ENCODE data around the gene RPL31. TPM values are rescaled to one million over a fixed set of nuclear protein-coding genes. Genes with fewer than 3 reads are reported as not detected.
A peak's percentile ranks its signal among the peaks of the same experiment; 100 is the strongest.

Gene RPL31
- total and polyA plus RNA-seq, 7 donors, result 1,030 to 7,327 (median 2,345) TPM

DNA sequence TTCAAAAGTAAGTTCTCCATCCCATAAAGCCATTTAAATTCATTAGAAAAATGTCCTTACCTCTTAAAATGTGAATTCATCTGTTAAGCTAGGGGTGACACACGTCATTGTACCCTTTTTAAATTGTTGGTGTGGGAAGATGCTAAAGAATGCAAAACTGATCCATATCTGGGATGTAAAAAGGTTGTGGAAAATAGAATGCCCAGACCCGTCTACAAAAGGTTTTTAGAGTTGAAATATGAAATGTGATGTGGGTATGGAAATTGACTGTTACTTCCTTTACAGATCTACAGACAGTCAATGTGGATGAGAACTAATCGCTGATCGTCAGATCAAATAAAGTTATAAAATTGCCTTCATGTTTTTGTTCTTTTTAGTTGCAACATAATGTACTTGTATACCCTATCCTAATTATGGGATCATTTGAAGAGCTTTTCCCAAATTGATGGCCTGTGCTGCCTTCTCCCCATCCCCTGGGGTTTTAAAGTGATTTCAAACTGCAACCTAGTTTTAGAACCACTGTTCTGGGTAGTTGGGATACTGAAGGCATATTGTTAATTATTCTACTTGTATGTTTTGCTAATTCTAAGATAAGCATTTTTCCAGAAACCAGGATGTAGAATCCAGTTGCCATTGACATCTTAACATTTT is 4.1 kb downstream of the RPL31 start:
- Histone ChIP-seq H3K27me3 (no peaks in the 10 kb centered on the region), H3K36me3 (peaks cover 21 to 75% (median 42%) of the 10 kb centered on the region in 4 donors), H3K27ac (no peak overlapping the region), H3K4me3 (no peak overlapping the region), H3K4me1 (peaks cover 0 to 36% (median 28%) of the 10 kb centered on the region in 4 donors), H3K9me3 (no peaks in the 10 kb centered on the region)
- whole genome bisulfite sequencing, 2 donors, result 62 to 76% methylated on average over 4 of the region's 4 CpGs
- intact Hi-C loops (cut with DNase I), result no loop called here
- no peak for DNase-seq
- TF ChIP-seq, protein P1, sequence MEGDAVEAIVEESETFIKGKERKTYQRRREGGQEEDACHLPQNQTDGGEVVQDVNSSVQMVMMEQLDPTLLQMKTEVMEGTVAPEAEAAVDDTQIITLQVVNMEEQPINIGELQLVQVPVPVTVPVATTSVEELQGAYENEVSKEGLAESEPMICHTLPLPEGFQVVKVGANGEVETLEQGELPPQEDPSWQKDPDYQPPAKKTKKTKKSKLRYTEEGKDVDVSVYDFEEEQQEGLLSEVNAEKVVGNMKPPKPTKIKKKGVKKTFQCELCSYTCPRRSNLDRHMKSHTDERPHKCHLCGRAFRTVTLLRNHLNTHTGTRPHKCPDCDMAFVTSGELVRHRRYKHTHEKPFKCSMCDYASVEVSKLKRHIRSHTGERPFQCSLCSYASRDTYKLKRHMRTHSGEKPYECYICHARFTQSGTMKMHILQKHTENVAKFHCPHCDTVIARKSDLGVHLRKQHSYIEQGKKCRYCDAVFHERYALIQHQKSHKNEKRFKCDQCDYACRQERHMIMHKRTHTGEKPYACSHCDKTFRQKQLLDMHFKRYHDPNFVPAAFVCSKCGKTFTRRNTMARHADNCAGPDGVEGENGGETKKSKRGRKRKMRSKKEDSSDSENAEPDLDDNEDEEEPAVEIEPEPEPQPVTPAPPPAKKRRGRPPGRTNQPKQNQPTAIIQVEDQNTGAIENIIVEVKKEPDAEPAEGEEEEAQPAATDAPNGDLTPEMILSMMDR (IDR thresholded peaks at IDR 0.05), result no peak
- no peak for TF ChIP-seq POLR2AphosphoS5 (IDR thresholded peaks at IDR 0.05)
- no peak for TF ChIP-seq EP300 (IDR thresholded peaks at IDR 0.05)
- no peak for TF ChIP-seq POLR2A (IDR thresholded peaks at IDR 0.05)

DNA sequence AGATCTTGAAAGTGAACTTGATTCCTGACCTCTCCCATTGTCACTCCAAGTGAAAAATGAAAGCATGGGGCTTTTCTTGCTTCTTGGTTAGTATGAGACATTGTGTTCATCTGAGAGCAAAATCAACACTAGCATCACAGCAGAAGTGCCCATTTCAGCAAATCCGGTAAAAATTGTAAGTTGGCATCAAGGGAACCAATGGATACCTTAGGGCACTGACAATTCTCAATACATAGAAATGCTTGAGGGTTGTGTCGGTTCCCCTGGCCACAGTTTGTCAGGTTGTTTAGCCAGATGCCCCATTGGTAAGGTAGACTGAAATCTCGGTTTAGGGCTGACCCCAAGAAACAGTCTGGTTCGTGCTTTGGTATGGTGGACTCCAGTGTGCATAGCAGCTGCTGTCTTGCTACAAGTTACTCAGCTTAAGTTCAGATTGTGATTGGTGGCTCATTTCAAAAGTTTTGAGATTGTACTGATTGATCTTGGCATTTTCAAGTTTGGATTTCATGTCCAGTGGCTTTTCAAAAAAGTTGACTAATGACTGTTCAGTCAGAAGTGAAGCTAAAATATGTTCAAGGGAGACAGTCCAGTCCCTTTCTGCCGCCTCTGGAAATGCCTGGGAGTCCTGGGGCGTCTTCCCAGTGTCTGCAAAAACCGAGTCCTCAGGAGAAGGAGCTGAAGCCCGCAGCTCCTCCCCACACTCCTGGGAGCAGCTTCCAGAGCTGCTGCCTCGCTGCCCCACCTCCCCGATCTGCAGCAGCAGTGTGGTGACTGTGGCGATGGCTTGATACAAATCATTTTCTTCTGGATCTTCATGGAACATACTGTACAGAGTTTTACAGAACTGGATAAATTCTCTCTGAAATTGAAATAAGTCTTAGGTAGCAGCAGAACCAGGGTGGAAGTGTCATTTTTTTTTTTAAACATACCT is 5.6 kb downstream of the RPL31 start:
- TF ChIP-seq POLR2AphosphoS5 (IDR thresholded peaks at IDR 0.05) (no peak), POLR2A (IDR thresholded peaks at IDR 0.05) (no peak), EP300 (IDR thresholded peaks at IDR 0.05) (no peak)
- TF ChIP-seq, protein P1 (IDR thresholded peaks at IDR 0.05), result no peak
- H3K27ac ChIP-seq, result no peak overlapping the region
- intact Hi-C loops (cut with DNase I), result no loop called here

DNA sequence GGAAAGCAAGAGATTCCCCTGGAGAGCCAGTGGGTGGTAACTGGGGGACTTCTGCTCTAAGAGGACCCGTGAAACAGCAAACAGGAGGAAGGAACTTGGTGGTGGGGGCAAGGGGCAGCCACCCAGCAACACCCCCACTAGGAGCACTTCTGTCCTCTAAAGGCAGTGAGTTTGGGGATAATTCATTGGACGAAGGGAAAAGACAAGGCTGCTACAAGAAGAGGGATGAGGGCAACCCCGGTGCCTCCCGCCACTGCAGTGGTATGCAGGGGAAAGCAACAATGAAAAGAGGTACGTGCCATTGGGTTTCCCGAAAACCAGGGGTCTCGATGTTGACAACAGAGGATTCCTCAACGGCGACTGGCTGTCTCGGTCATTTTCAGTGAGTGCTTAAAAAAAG is 9.1 kb downstream of the RPL31 start:
- intact Hi-C loops (cut with DNase I), result no loop called here
- TF ChIP-seq EP300 (IDR thresholded peaks at IDR 0.05) (no peak), POLR2A (IDR thresholded peaks at IDR 0.05) (no peak), POLR2AphosphoS5 (IDR thresholded peaks at IDR 0.05) (no peak)
- TF ChIP-seq, protein P1 (IDR thresholded peaks at IDR 0.05), result no peak
- 85 to 89% methylated on average over 10 of the region's 10 CpGs for WGBS, 2 donors
- Histone ChIP-seq H3K4me3 (no peak overlapping the region), H3K36me3 (peaks cover 0 to 66% (median 22%) of the 10 kb centered on the region in 4 donors), H3K27me3 (no peaks in the 10 kb centered on the region), H3K9me3 (no peaks in the 10 kb centered on the region), H3K4me1 (peaks cover 0 to 2% (median 0%) of the 10 kb centered on the region in 4 donors), H3K27ac (no peak overlapping the region)
- peak; percentile 15 for DNase-seq

More for the DNA sequence above, 5.6 kb downstream of the RPL31 start:
- Histone ChIP-seq H3K4me3 (no peak overlapping the region), H3K27me3 (no peaks in the 10 kb centered on the region), H3K9me3 (no peaks in the 10 kb centered on the region), H3K4me1 (peaks cover 0 to 28% (median 21%) of the 10 kb centered on the region in 4 donors), H3K36me3 (peaks cover 21 to 81% (median 45%) of the 10 kb centered on the region in 4 donors)
- 78 to 88% methylated on average over 11 of the region's 11 CpGs for WGBS, 2 donors
- no peak for DNase-seq

DNA sequence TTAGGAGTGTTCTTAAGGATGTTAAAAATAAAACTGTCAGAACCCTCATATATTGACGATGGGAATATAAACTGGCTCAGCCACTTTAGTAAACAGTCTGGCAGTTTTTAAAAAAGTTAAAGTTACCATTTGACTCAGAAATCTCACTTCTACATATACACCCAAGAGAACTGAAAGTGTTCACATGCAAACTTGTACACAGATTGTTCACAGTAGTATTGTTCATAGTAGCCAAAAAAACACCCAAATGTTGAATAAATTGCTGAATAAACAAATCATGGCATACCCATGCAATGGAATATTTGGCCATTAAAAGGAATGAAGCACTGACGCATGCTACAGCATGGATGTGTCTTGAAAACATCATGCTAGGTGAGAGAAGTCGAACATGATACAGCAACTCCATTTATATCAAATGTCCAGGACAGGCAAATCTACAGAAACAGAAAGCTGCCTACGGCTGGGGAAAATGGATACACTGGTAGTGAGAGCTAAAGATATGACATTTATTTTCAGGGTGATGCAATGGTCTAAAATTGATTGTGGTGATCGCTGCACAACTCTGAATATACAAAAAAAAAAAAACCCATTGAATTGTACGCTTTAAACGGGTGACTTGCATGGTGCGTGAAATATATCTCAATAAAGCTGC is 10.1 kb downstream of the RPL31 start:
- peaks cover 0 to 56% (median 14%) of the 10 kb centered on the region in 4 donors for H3K36me3 ChIP-seq

More for the DNA sequence above, 10.1 kb downstream of the RPL31 start:
- TF ChIP-seq EP300 (IDR thresholded peaks at IDR 0.05), result no peak
- TF ChIP-seq POLR2A (IDR thresholded peaks at IDR 0.05), result no peak
- TF ChIP-seq POLR2AphosphoS5 (IDR thresholded peaks at IDR 0.05), result no peak
- TF ChIP-seq, protein P1 (IDR thresholded peaks at IDR 0.05), result no peak
- peaks cover 0 to 2% (median 0%) of the 10 kb centered on the region in 4 donors for H3K4me1 ChIP-seq
- H3K4me3 ChIP-seq, result no peak overlapping the region
- no peak overlapping the region for H3K27ac ChIP-seq
- 54 to 64% methylated on average over 8 of the region's 8 CpGs for WGBS, 2 donors
- no peak for DNase-seq
- no peaks in the 10 kb centered on the region for H3K9me3 ChIP-seq
- no peaks in the 10 kb centered on the region for H3K27me3 ChIP-seq
- intact Hi-C loops (cut with DNase I), result loop anchor here (1.0 kb wide), 2 partner anchors 140 to 193 kb away; no protein-coding TSS in a partner anchor

All from sigmoid colon (tissue), 7 donors.